IMR-90 (cell line): Measurements from ENCODE around the gene MELTF. TPM values are rescaled to one million over a fixed set of nuclear protein-coding genes. Genes with fewer than 3 reads are reported as not detected.

ENCODE experiments used
- ATAC-seq: fragments of 200-7000 bp; cut with Tn5 transposase; 2 replicates; pipeline ENCODE4 v1.9.1; 2020; ENCODE audit warnings: low read depth, mild to moderate bottlenecking, moderate library complexity
- BruUV-seq: library from RNA; stranded (reverse); fragments of 400-500 nt; replicated peaks from 2 replicates; lab custom pipeline; 2021; lab: Mats Ljungman, UMichigan
- CTCF ChIA-PET: fragments of 300-600 bp; formaldehyde crosslinking; extraction: SDS; loops from one replicate; lab custom pipeline; 2021; ENCODE audit warnings: antibody characterized with exemption; lab: Yijun Ruan, JAX
- POLR2A ChIA-PET: fragments of 300-600 bp; sonication (Branson Sonifier 250); formaldehyde crosslinking; loops from one replicate; lab custom pipeline; 2022; ENCODE audit warnings: antibody characterized with exemption; ENCODE audit not compliant: unreplicated experiment; lab: Charles Lee
- DNase-seq: peaks from one replicate; pipeline ENCODE4 v3.0.0; 2013
- H2AFZ ChIP-seq: replicated peaks from 2 replicates; pipeline ENCODE3; 2013; ENCODE audit warnings: low read length, mild to moderate bottlenecking; ENCODE audit not compliant: poor library complexity
- H2AK5ac ChIP-seq: 2 replicates; pipeline ENCODE4 v1.6.1; 2013; ENCODE audit warnings: low read depth, low read length, inconsistent platforms
- H2AK9ac ChIP-seq: replicated peaks from 2 replicates; pipeline ENCODE3; 2013; ENCODE audit warnings: mild to moderate bottlenecking, low read depth, low read length, moderate library complexity; ENCODE audit not compliant: poor library complexity
- H2BK120ac ChIP-seq: 2 replicates; pipeline ENCODE4 v1.6.1; 2013; ENCODE audit warnings: low read depth, low read length, inconsistent platforms
- H2BK15ac ChIP-seq: 3 replicates; pipeline ENCODE4 v1.6.1; 2013; ENCODE audit warnings: low read depth, low read length, inconsistent platforms
- H2BK20ac ChIP-seq: 2 replicates; pipeline ENCODE4 v1.6.1; 2013; ENCODE audit warnings: low read depth, mild to moderate bottlenecking, inconsistent platforms, low read length, moderate library complexity
- H2BK5ac ChIP-seq: 2 replicates; pipeline ENCODE4 v1.6.1; 2013; ENCODE audit warnings: mild to moderate bottlenecking, low read depth, low read length, inconsistent platforms; ENCODE audit not compliant: poor library complexity, severe bottlenecking
- H3K14ac ChIP-seq: replicated peaks from 2 replicates; pipeline ENCODE4 v1.6.1; 2013; ENCODE audit warnings: low read depth, low read length, inconsistent platforms
- H3K18ac ChIP-seq: 2 replicates; pipeline ENCODE4 v1.6.1; 2013; ENCODE audit warnings: low read depth, low read length, control low read depth
- H3K23ac ChIP-seq: 2 replicates; pipeline ENCODE4 v1.6.1; 2013; ENCODE audit warnings: low read depth, low read length, inconsistent platforms
- H3K27ac ChIP-seq: 2 replicates; pipeline ENCODE4 v1.5.1; 2013; ENCODE audit warnings: mild to moderate bottlenecking, control low read depth, low read length; ENCODE audit not compliant: insufficient read depth
- H3K27me3 ChIP-seq: 2 replicates; pipeline ENCODE4 v1.6.1; 2013; ENCODE audit warnings: low read length; ENCODE audit not compliant: control insufficient read depth, insufficient read depth
- H3K36me3 ChIP-seq: 2 replicates; pipeline ENCODE4 v1.6.1; 2013; ENCODE audit warnings: low read length, mixed read lengths; ENCODE audit not compliant: control insufficient read depth, insufficient read depth
- H3K4ac ChIP-seq: 2 replicates; pipeline ENCODE4 v1.6.1; 2013; ENCODE audit warnings: low read depth, low read length, inconsistent platforms
- H3K4me1 ChIP-seq: 2 replicates; pipeline ENCODE4 v1.6.1; 2013; ENCODE audit warnings: low read length, mixed read lengths; ENCODE audit not compliant: control insufficient read depth, insufficient read depth
- H3K4me2 ChIP-seq: 2 replicates; pipeline ENCODE4 v1.6.1; 2013; ENCODE audit warnings: low read depth, mild to moderate bottlenecking, control low read depth, low read length, moderate library complexity
- H3K4me3 ChIP-seq: 2 replicates; pipeline ENCODE4 v1.5.1; 2013; ENCODE audit warnings: low read depth, mild to moderate bottlenecking, control low read depth, low read length, moderate library complexity; ENCODE audit not compliant: insufficient read depth
- H3K56ac ChIP-seq: 2 replicates; pipeline ENCODE4 v1.6.1; 2013; ENCODE audit warnings: low read length, inconsistent platforms; ENCODE audit not compliant: insufficient read depth; ENCODE audit errors: extremely low read depth
- H3K79me1 ChIP-seq, 2 experiments: 2 replicates each; pipeline ENCODE4 v1.6.1; 2013; ENCODE audit warnings: low read length in 2 of 2, inconsistent platforms in 1 of 2, low read depth in 1 of 2
- H3K9ac ChIP-seq: 2 replicates; pipeline ENCODE4 v1.6.1; 2013; ENCODE audit warnings: low read depth, low read length, control low read depth
- H3K9me1 ChIP-seq: 2 replicates; pipeline ENCODE4 v1.6.1; 2013; ENCODE audit warnings: low read length, inconsistent platforms; ENCODE audit not compliant: insufficient read depth
- H3K9me3 ChIP-seq: 2 replicates; pipeline ENCODE4 v1.6.1; 2013; ENCODE audit warnings: low read length; ENCODE audit not compliant: control insufficient read depth, insufficient read depth
- H4K20me1 ChIP-seq: 2 replicates; pipeline ENCODE4 v1.6.1; 2013; ENCODE audit warnings: low read length, inconsistent platforms; ENCODE audit not compliant: insufficient read depth
- H4K5ac ChIP-seq: 2 replicates; pipeline ENCODE4 v1.6.1; 2013; ENCODE audit warnings: mild to moderate bottlenecking, low read depth, low read length, control low read depth
- H4K8ac ChIP-seq, 2 experiments: 2 replicates each; pipeline ENCODE4 v1.6.1; 2013; ENCODE audit warnings: low read depth in 2 of 2, low read length in 2 of 2, control low read depth in 1 of 2, inconsistent platforms in 1 of 2
- H4K91ac ChIP-seq: 2 replicates; pipeline ENCODE4 v1.6.1; 2013; ENCODE audit warnings: low read depth, low read length, inconsistent platforms; ENCODE audit not compliant: insufficient read depth
- BHLHE40 ChIP-seq: fragments of 150-350 bp; IDR thresholded peaks from 2 replicates; pipeline ENCODE4 v1.6.1; 2016; ENCODE audit warnings: mild to moderate bottlenecking, low read depth, low read length
- CEBPB ChIP-seq: IDR thresholded peaks from 2 replicates; pipeline ENCODE4 v1.6.1; 2012; ENCODE audit warnings: low read depth, low read length, improper control_type of control experiment
- CHD1 ChIP-seq: IDR thresholded peaks from 2 replicates; pipeline ENCODE4 v1.6.1; 2012; ENCODE audit warnings: low read depth, low read length, improper control_type of control experiment
- FOS ChIP-seq: fragments of 150-350 bp; IDR thresholded peaks from 2 replicates; pipeline ENCODE4 v1.6.1; 2016; ENCODE audit warnings: low read depth, low read length
- MAFK ChIP-seq: IDR thresholded peaks from 2 replicates; pipeline ENCODE4 v1.6.1; 2012; ENCODE audit warnings: low read depth, low read length, improper control_type of control experiment
- MXI1 ChIP-seq: IDR thresholded peaks from 2 replicates; pipeline ENCODE4 v1.6.1; 2012; ENCODE audit warnings: low read depth, mild to moderate bottlenecking, low read length, moderate library complexity, borderline replicate concordance
- NFE2L2 ChIP-seq: fragments of 150-350 bp; IDR thresholded peaks from 2 replicates; pipeline ENCODE4 v1.6.1; 2016; ENCODE audit warnings: low read depth, mild to moderate bottlenecking, low read length
- POLR2A ChIP-seq: IDR thresholded peaks from 2 replicates; pipeline ENCODE4 v1.6.1; 2012; ENCODE audit warnings: mild to moderate bottlenecking, low read depth, low read length
- RCOR1 ChIP-seq: IDR thresholded peaks from 2 replicates; pipeline ENCODE4 v1.6.1; 2012; ENCODE audit warnings: mild to moderate bottlenecking, low read length, improper control_type of control experiment; ENCODE audit not compliant: insufficient replicate concordance
- SMC3 ChIP-seq: fragments of 150-350 bp; IDR thresholded peaks from 2 replicates; pipeline ENCODE4 v1.6.1; 2016; ENCODE audit warnings: low read depth, mild to moderate bottlenecking, antibody characterized with exemption, low read length, moderate library complexity
- USF2 ChIP-seq: fragments of 150-350 bp; IDR thresholded peaks from 2 replicates; pipeline ENCODE4 v1.6.1; 2017; ENCODE audit warnings: mild to moderate bottlenecking, antibody characterized with exemption, low read length, low read depth
- WGBS, 2 experiments: methylation state at CpG; one replicate each; pipeline versions ENCODE4 v1.1.5 to v1.1.7; 2013; ENCODE audit warnings: missing lambda C conversion rate in 2 of 2; ENCODE audit not compliant: insufficient read length in 1 of 2; ENCODE audit errors: extremely low coverage in 2 of 2; 5-methylcytosine and 5-hydroxymethylcytosine counted together
- dilution Hi-C: fragments of 300-500 bp; cut with HindIII; formaldehyde crosslinking; loops from one replicate; pipeline ENCODE4 v1.14.3; 2018; ENCODE audit warnings: low sequenced_read_pairs; ENCODE audit not compliant: unreplicated experiment
- in situ Hi-C: fragments of 300-500 bp; cut with MboI; formaldehyde crosslinking; loops from 3 replicates; pipeline ENCODE4 v1.14.3; 2019; ENCODE audit warnings: low sequenced_read_pairs, inconsistent platforms, mixed read lengths
- intact Hi-C: fragments of 100-400 bp; cut with micrococcal nuclease; formaldehyde crosslinking; loops from 2 replicates; pipeline ENCODE4 v1.10.0; 2022
- polyA plus RNA-seq, 3 experiments: library from polyadenylated mRNA; depleted of rRNA; stranded (reverse); fragments of >200 nt; gene quantifications; 2 replicates each; pipeline ENCODE4 v1.2.3, GENCODE V29; 2012; ENCODE audit warnings: low replicate concordance in 1 of 3
- total RNA-seq: library from RNA; depleted of rRNA; stranded (reverse); fragments of >200 nt; gene quantifications from 2 replicates; pipeline ENCODE4 v1.2.3, GENCODE V29; 2012

The MELTF gene
- total and polyA plus RNA-seq, 2 of the 4 experiments (the other 2 are of a cell fraction), result 0.18 to 0.50 TPM

DNA sequence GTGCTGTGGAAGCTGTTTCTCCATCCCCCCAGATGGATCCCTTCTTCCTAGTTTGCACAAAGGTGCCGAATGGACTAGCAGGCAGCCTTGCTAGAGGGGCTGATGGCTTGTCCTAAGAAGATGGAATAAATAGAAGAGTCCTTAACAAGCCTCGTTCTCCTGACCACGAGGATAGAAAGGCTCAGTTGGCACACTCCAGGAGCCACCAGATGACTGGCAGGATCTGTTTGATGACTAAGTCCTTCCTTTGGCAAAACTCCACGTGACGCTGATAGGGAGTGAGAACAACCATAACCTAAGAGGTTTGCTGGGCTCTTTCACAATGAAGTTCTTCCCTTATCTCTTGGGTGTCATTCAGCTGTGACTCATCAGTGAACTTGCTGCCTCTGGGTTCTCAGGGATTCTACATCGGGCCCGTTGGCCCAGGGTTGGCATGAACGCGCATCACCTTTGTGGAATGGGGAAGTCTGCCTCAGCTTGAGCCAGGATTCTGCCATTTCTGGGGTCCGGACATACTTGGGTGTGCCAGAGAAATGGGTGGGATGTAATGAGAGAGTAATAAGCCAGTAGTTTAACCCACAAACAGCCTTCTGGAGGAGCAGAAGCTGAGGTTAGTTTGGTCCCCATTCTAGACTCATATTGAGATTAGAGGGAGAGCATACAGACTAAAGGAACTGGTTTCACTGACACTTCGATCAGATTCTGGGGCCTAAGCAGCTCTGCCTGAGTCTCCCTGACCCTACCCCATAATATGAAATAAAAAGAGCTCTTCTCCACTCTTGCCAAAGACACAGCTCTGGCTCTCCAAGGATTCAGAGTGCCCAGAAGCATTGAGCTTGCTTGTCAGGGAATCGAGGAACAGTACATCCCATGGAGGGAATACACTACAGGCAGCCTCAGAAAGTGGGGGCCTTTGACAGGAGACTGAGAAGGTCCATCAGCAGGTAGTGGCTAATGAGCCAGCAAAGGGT, 2.0 kb upstream of the MELTF start:
- H3K14ac ChIP-seq, result peak overlapping the region; percentile 49; the same call in 1 of the 2 replicates
- H2AK9ac ChIP-seq, result peak overlapping the region; percentile 79
- no peak overlapping the region for H3K23ac ChIP-seq
- no peak overlapping the region for H3K27ac ChIP-seq
- peak overlapping the region; percentile 37 for H3K4ac ChIP-seq
- ChIA-PET CTCF (no interaction called here), POLR2A (no interaction called here)
- peak overlapping the region; percentile 47 for H4K91ac ChIP-seq
- peaks cover 14% of the 10 kb centered on the region for H3K9me1 ChIP-seq
- no peaks in the 10 kb centered on the region for H3K79me1 ChIP-seq
- dilution Hi-C loops, result no loop called here
- H4K5ac ChIP-seq, result no peak overlapping the region
- peak overlapping the region; percentile 49 for H2AFZ ChIP-seq
- in situ Hi-C loops, result no loop called here
- H2BK120ac ChIP-seq, result peak overlapping the region; percentile 23
- H3K56ac ChIP-seq, result no peak overlapping the region
- H2BK5ac ChIP-seq, result no peak overlapping the region
- no peak overlapping the region for H3K9ac ChIP-seq
- DNase-seq (peak; percentile 100), ATAC-seq (peak; percentile 71)
- no peaks in the 10 kb centered on the region for H3K9me3 ChIP-seq
- H3K4me1 ChIP-seq, result peaks cover 8% of the 10 kb centered on the region
- H4K8ac ChIP-seq, result peak overlapping the region; percentile 17 to 22; a peak in 2 of 4 replicates
- 20% methylated on average over 2 of the region's 12 CpGs; no CpG with 5 or more reads in 1 of the 2 experiments for whole genome bisulfite sequencing, 2 experiments
- peak overlapping the region; percentile 62; the same call in 1 of the 3 replicates for H2BK15ac ChIP-seq
- no peaks in the 10 kb centered on the region for H3K36me3 ChIP-seq
- H3K4me3 ChIP-seq, result no peak overlapping the region
- BruUV-seq, result no TSS peak
- peak; percentile 69 for TF ChIP-seq NFE2L2
- TF ChIP-seq SMC3, result no peak
- peak; percentile 92 for TF ChIP-seq USF2
- peak; percentile 70 for TF ChIP-seq BHLHE40
- TF ChIP-seq MXI1, result no peak
- TF ChIP-seq FOS, result peak; percentile 99
- no peak for TF ChIP-seq CHD1
- TF ChIP-seq POLR2A, result peak; percentile 46; the same call in 1 of the 2 replicates
- peak; percentile 98 for TF ChIP-seq CEBPB
- peak; percentile 24 for TF ChIP-seq RCOR1
- TF ChIP-seq MAFK, result peak; percentile 15; the same call in 1 of the 2 replicates
- no peaks in the 10 kb centered on the region for H4K20me1 ChIP-seq
- peak overlapping the region; percentile 85 for H2AK5ac ChIP-seq
- no peak overlapping the region; the same call in 1 of the 2 replicates for H3K4me2 ChIP-seq
- intact Hi-C loops, result loop anchor here (2.0 kb wide), 1 partner anchor 29 kb away; no protein-coding TSS in a partner anchor
- H2BK20ac ChIP-seq, result peak overlapping the region; percentile 78
- H3K18ac ChIP-seq, result peak overlapping the region; percentile 6; the same call in 1 of the 2 replicates
- peaks cover 10% of the 10 kb centered on the region for H3K27me3 ChIP-seq
